Esophagus squamous epithelium (tissue), 4 donors: ENCODE measurements around the gene PGLYRP2.
"Not testable (repeated sequence)": the region's sequence is repeated elsewhere in the genome, so short reads cannot be mapped to it uniquely, and the experiment has no call there.

Source experiments
- POLR2A ChIP-seq, 4 donors: fragments of 450-650 bp; IDR thresholded peaks; one replicate each; pipeline ENCODE4 v1.6.1; 2017; ENCODE audit warnings: antibody characterized with exemption in 4 of 4, mild to moderate bottlenecking in 4 of 4, moderate library complexity in 3 of 4
- TF ChIP-seq, protein P1 (sequence below), 6 experiments: fragments of 450-650 bp in 4 of 6; fragments of 200-600 bp in 2 of 6; sonication (generic) in 2 of 6; IDR thresholded peaks; one replicate each; pipeline ENCODE4 v1.5.1; 2016 to 2019; ENCODE audit warnings: antibody characterized with exemption in 6 of 6, mild to moderate bottlenecking in 4 of 6, moderate library complexity in 4 of 6

DNA sequence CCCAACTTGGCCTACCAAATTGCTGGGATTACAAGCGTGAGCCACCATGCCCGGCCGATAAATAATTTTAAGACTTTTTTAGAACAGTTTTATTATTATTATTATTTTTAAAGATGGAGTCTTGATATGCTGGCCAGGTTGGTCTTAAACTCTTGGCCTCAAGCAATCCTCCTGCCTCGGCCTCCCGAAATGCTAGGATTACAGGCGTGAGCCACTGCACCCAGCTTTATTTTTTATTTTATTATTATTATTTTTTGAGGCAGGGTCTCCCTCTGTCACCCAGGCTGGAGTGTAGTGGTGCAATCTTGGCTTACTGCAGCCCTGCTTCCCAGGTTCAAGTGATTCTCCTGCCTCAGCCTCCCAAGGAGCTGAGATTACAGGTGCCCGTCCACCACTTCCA, 1.7 kb upstream of the PGLYRP2 start:
- TF ChIP-seq POLR2A (IDR thresholded peaks at IDR 0.05) = not testable (repeated sequence)
- TF ChIP-seq, protein P1, sequence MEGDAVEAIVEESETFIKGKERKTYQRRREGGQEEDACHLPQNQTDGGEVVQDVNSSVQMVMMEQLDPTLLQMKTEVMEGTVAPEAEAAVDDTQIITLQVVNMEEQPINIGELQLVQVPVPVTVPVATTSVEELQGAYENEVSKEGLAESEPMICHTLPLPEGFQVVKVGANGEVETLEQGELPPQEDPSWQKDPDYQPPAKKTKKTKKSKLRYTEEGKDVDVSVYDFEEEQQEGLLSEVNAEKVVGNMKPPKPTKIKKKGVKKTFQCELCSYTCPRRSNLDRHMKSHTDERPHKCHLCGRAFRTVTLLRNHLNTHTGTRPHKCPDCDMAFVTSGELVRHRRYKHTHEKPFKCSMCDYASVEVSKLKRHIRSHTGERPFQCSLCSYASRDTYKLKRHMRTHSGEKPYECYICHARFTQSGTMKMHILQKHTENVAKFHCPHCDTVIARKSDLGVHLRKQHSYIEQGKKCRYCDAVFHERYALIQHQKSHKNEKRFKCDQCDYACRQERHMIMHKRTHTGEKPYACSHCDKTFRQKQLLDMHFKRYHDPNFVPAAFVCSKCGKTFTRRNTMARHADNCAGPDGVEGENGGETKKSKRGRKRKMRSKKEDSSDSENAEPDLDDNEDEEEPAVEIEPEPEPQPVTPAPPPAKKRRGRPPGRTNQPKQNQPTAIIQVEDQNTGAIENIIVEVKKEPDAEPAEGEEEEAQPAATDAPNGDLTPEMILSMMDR (IDR thresholded peaks at IDR 0.05) = not testable (repeated sequence)
